Naive thymus-derived CD8-positive, alpha-beta T cell (primary cell): ENCODE data around the gene RHBDD1. TPM values are rescaled to one million over a fixed set of nuclear protein-coding genes. Genes with fewer than 3 reads are reported as not detected.

Source experiments
- ATAC-seq, 2 donors: fragments of 150-1000 bp; cut with Tn5 transposase in 1 of 2; sonication (Bioruptor Pico), chemical (Tn5 transposase) in 1 of 2; 1 replicate in 1 of 2; 2 replicates in 1 of 2; pipeline ENCODE4 v1.10.0; 2021; ENCODE audit warnings: mild to moderate bottlenecking in 2 of 2, moderate library complexity in 2 of 2
- POLR2A ChIA-PET: fragments of 350-600 bp; sonication (Branson Sonifier 250); formaldehyde crosslinking; loops from one replicate; lab custom pipeline; 2021; ENCODE audit warnings: antibody characterized with exemption; lab: Charles Lee
- DNase-seq, 10 donors: peaks; one replicate each; pipeline versions ENCODE4 v3.0.0 to v3.0.0-alpha.2; 2020 to 2022
- H3K27ac Mint-ChIP-seq, 10 donors: one replicate each; pipeline ENCODE4 v1.8.0; 2020 to 2022; ENCODE audit warnings: mild to moderate bottlenecking in 10 of 10, mixed read lengths in 10 of 10, moderate library complexity in 4 of 10, inconsistent platforms in 1 of 10
- H3K27me3 Mint-ChIP-seq, 5 donors: one replicate each; pipeline ENCODE4 v1.8.0; 2021 to 2022; ENCODE audit warnings: mixed read lengths in 5 of 5
- H3K36me3 Mint-ChIP-seq, 3 donors: one replicate each; pipeline ENCODE4 v1.8.0; 2020 to 2022; ENCODE audit warnings: mixed read lengths in 3 of 3, mild to moderate bottlenecking in 2 of 3, inconsistent platforms in 1 of 3
- H3K4me1 Mint-ChIP-seq, 4 donors: one replicate each; pipeline ENCODE4 v1.8.0; 2021 to 2022; ENCODE audit warnings: mixed read lengths in 4 of 4
- H3K4me3 Mint-ChIP-seq, 10 donors: one replicate each; pipeline ENCODE4 v1.8.0; 2020 to 2022; ENCODE audit warnings: mild to moderate bottlenecking in 10 of 10, mixed read lengths in 10 of 10, moderate library complexity in 6 of 10, inconsistent platforms in 1 of 10
- H3K9me3 Mint-ChIP-seq, 9 donors: one replicate each; pipeline ENCODE4 v1.8.0; 2020 to 2022; ENCODE audit warnings: mixed read lengths in 9 of 9, mild to moderate bottlenecking in 3 of 9, inconsistent platforms in 1 of 9, moderate library complexity in 1 of 9
- polyA plus RNA-seq, 3 donors: library from polyadenylated mRNA; unstranded; fragments of 300-500 nt; fragmentation: Illumina TruSeq; gene quantifications; one replicate each; pipeline ENCODE4 v1.2.3, GENCODE V29; 2021
- total RNA-seq, 8 experiments: library from RNA in 2 of 8; stranded (reverse) in 2 of 8; gene quantifications; one replicate each; pipeline ENCODE4 v1.2.3 and lab custom pipeline; 2021 to 2026

The RHBDD1 gene
- total and polyA plus RNA-seq, 5 experiments from 2014 or later, result 13.7 to 55.6 (median 20.4) TPM

DNA sequence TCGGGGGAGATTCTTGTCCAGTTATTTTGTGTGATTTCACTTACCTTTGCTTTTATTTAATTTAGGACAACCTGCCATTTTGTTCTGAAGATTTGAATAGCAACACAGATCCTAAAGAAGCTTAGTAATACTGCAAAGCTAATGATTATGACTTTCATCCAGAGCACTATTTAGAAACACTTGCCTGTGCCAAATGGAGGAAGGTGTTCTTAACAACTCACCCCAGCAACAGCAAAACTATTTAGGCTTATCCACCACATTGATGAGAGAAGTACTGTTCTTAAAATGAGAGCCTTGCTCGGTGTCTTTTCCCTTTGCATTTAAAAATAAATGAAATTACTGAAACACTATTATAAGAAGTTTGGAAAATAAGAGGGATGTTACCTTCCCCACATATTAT is 59.7 kb downstream of the RHBDD1 start:
- peaks cover 10 to 37% (median 23%) of the 10 kb centered on the region in 3 donors for H3K36me3 Mint-ChIP-seq

GRCh38 chr2:226898121-226898520 is 62.3 kb downstream of the RHBDD1 start:
- no peak overlapping the region for H3K4me3 Mint-ChIP-seq
- no peak for ATAC-seq

More for the DNA sequence above, 59.7 kb downstream of the RHBDD1 start:
- Mint-ChIP-seq H3K4me1 (peaks cover 0 to 13% (median 4%) of the 10 kb centered on the region in 4 donors), H3K27me3 (no peaks in the 10 kb centered on the region), H3K9me3 (peaks cover 0 to 10% (median 0%) of the 10 kb centered on the region in 9 donors), H3K4me3 (no peak overlapping the region), H3K27ac (no peak overlapping the region)
- no peak for DNase-seq
- ATAC-seq, result no peak
- POLR2A ChIA-PET, result no interaction called here

GRCh38 chr2:226898897-226899296 is 63.0 kb downstream of the RHBDD1 start:
- Mint-ChIP-seq H3K9me3 (peaks cover 0 to 10% (median 0%) of the 10 kb centered on the region in 9 donors), H3K4me1 (peaks cover 0 to 25% (median 10%) of the 10 kb centered on the region in 4 donors), H3K36me3 (peaks cover 10 to 32% (median 17%) of the 10 kb centered on the region in 3 donors), H3K27me3 (no peaks in the 10 kb centered on the region), H3K4me3 (no peak overlapping the region), H3K27ac (no peak overlapping the region)
- ATAC-seq, result no peak
- POLR2A ChIA-PET, result no interaction called here
- DNase-seq, result no peak

More at GRCh38 chr2:226898121-226898520, 62.3 kb downstream of the RHBDD1 start:
- no peak for DNase-seq
- Mint-ChIP-seq H3K4me1 (peaks cover 0 to 18% (median 8%) of the 10 kb centered on the region in 4 donors), H3K27me3 (no peaks in the 10 kb centered on the region), H3K9me3 (peaks cover 0 to 10% (median 0%) of the 10 kb centered on the region in 9 donors), H3K27ac (no peak overlapping the region), H3K36me3 (peaks cover 10 to 31% (median 17%) of the 10 kb centered on the region in 3 donors)
- POLR2A ChIA-PET, result no interaction called here

GRCh38 chr2:226902041-226902966 is 66.5 kb downstream of the RHBDD1 start:
- DNase-seq, result no peak
- H3K36me3 Mint-ChIP-seq, result peaks cover 2 to 16% (median 7%) of the 10 kb centered on the region in 3 donors
- H3K27ac Mint-ChIP-seq, result peak overlapping the region in 2 of 10 donors; percentile 42
- H3K9me3 Mint-ChIP-seq, result peaks cover 0 to 3% (median 0%) of the 10 kb centered on the region in 9 donors
- no peak for ATAC-seq
- POLR2A ChIA-PET, result no interaction called here
- no peaks in the 10 kb centered on the region for H3K27me3 Mint-ChIP-seq
- no peak overlapping the region for H3K4me3 Mint-ChIP-seq
- peaks cover 20 to 57% (median 31%) of the 10 kb centered on the region in 4 donors for H3K4me1 Mint-ChIP-seq

DNA sequence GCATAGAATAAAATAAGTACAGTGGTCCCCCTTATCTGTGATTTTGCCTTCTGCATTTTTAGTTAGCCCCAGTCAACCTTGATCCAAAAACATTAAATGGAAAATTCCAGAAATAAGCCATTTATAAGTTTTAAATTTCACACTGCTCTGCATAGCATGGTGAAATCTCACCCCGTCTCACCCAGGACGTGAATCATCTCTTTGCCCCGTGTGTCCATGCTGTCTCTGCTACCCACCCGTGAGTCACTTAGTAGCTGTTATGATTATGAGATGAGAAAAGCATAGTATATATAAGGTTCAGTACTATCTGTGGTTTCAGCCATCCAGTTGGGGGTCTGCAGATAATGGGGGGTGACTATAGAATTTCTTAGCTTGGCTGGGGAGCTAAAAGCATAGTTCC is 67.3 kb downstream of the RHBDD1 start:
- Mint-ChIP-seq H3K4me1 (peaks cover 20 to 59% (median 31%) of the 10 kb centered on the region in 4 donors), H3K36me3 (peaks cover 0 to 15% (median 10%) of the 10 kb centered on the region in 3 donors), H3K27ac (peak overlapping the region in 1 of 10 donors; percentile 58), H3K9me3 (no peaks in the 10 kb centered on the region), H3K27me3 (no peaks in the 10 kb centered on the region), H3K4me3 (no peak overlapping the region)
- ATAC-seq (no peak), DNase-seq (no peak)
- POLR2A ChIA-PET, result no interaction called here

DNA sequence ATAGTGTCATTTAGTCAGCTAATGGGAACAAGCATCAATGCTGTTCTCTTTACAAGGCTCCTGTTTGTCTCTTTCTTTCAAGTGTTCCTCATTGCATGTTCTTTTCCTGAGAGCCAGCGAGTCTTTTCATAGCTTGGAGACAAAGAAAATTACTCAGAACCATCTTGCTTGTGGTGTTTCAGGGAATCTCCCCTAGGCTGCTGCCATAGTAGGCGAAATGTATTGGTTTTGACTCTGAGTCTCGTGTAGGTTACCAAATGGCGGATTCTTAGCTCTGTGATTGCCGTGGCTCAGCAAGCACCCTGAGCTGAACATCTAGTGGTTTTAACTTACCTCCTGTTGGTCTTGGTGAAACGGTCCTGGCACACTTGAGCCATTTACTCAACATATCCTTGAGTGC is 68.7 kb downstream of the RHBDD1 start:
- H3K36me3 Mint-ChIP-seq, result peaks cover 0 to 28% (median 11%) of the 10 kb centered on the region in 3 donors
- H3K9me3 Mint-ChIP-seq, result no peaks in the 10 kb centered on the region
- ATAC-seq, result no peak
- peaks cover 20 to 67% (median 31%) of the 10 kb centered on the region in 4 donors for H3K4me1 Mint-ChIP-seq
- peak overlapping the region in 4 of 10 donors; percentile 46 to 82 (median 72) for H3K4me3 Mint-ChIP-seq
- H3K27ac Mint-ChIP-seq, result peak overlapping the region in 4 of 10 donors; percentile 22 to 79 (median 52)
- DNase-seq, result no peak
- POLR2A ChIA-PET, result no interaction called here
- H3K27me3 Mint-ChIP-seq, result no peaks in the 10 kb centered on the region

- no peaks in the 10 kb centered on the region for H3K27me3 Mint-ChIP-seq
- peak; percentile 24 to 29 for ATAC-seq
- DNase-seq, result no peak
- H3K27ac Mint-ChIP-seq, result peak overlapping the region in 7 of 10 donors; percentile 23 to 79 (median 64)
- peak overlapping the region in 9 of 10 donors; percentile 37 to 82 (median 66) for H3K4me3 Mint-ChIP-seq
- H3K36me3 Mint-ChIP-seq, result peaks cover 0 to 32% (median 13%) of the 10 kb centered on the region in 3 donors
- POLR2A ChIA-PET, result no interaction called here
- no peaks in the 10 kb centered on the region for H3K9me3 Mint-ChIP-seq
- H3K4me1 Mint-ChIP-seq, result peaks cover 20 to 69% (median 31%) of the 10 kb centered on the region in 4 donors
These were observed 69.9 kb downstream of the RHBDD1 start for GRCh38 chr2:226905718-226906117.

GRCh38 chr2:226906163-226906693 is 70.4 kb downstream of the RHBDD1 start:
- no peaks in the 10 kb centered on the region for H3K27me3 Mint-ChIP-seq
- peaks cover 17 to 64% (median 31%) of the 10 kb centered on the region in 4 donors for H3K4me1 Mint-ChIP-seq
- no peaks in the 10 kb centered on the region for H3K9me3 Mint-ChIP-seq
- peak; percentile 66 to 71 for ATAC-seq
- peak overlapping the region; percentile 23 to 82 (median 68) for H3K4me3 Mint-ChIP-seq
- DNase-seq, result peak in 3 of 10 donors; percentile 14 to 40 (median 29)
- H3K36me3 Mint-ChIP-seq, result peaks cover 0 to 37% (median 18%) of the 10 kb centered on the region in 3 donors
- POLR2A ChIA-PET, result no interaction called here
- H3K27ac Mint-ChIP-seq, result peak overlapping the region; percentile 2 to 79 (median 62)

DNA sequence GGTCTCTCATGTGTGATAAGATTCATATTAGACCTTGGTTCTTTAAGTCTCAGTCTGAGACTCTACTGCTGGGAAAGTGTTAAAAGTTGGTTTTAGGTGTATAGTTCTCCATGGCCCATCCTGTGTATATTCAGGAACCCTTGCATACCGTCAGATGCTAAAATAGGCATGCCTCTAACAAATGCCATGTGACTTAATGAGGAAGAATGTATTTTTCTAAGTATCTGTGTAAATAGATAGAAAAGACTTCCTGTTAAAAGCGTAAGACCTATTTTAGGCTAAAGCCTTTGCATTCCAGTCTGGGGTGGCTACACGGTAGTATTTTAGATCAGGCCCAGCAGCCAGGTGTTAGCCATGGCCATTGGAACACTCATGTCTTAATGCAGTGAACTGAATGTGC is 73.3 kb downstream of the RHBDD1 start:
- POLR2A ChIA-PET, result no interaction called here
- peaks cover 0 to 3% (median 0%) of the 10 kb centered on the region in 9 donors for H3K9me3 Mint-ChIP-seq
- peak overlapping the region in 1 of 10 donors; percentile 4 for H3K4me3 Mint-ChIP-seq
- peak overlapping the region in 2 of 10 donors; percentile 27 to 46 for H3K27ac Mint-ChIP-seq
- H3K36me3 Mint-ChIP-seq, result peaks cover 5 to 55% (median 36%) of the 10 kb centered on the region in 3 donors
- H3K4me1 Mint-ChIP-seq, result peaks cover 16 to 51% (median 27%) of the 10 kb centered on the region in 4 donors
- DNase-seq (no peak), ATAC-seq (no peak)
- no peaks in the 10 kb centered on the region for H3K27me3 Mint-ChIP-seq

- DNase-seq (no peak), ATAC-seq (no peak)
- POLR2A ChIA-PET, result no interaction called here
- Mint-ChIP-seq H3K36me3 (peaks cover 5 to 60% (median 40%) of the 10 kb centered on the region in 3 donors), H3K27ac (peak overlapping the region in 2 of 10 donors; percentile 12 to 46), H3K27me3 (no peaks in the 10 kb centered on the region), H3K9me3 (peaks cover 0 to 3% (median 0%) of the 10 kb centered on the region in 9 donors), H3K4me3 (no peak overlapping the region), H3K4me1 (peaks cover 13 to 46% (median 21%) of the 10 kb centered on the region in 4 donors)
These were observed 74.0 kb downstream of the RHBDD1 start for GRCh38 chr2:226909836-226910235.

DNA sequence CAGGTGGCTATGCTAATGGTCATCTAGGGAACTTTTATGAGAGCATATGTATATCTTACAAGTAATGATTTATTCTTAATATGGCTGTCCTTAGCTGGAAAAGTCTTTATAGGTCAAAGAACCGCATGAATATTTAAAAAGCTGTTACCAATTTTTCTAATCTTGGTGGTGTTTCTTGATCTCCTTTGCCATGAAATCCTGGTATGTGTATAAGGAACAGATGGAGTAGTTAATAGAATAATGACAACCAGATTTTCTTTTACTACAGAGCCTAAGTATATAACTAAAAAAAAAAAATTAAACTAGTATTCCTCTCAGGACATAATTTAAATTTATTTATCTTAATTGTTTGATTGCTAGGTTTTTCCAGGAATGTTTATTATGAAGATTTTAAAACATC is 74.5 kb downstream of the RHBDD1 start:
- H3K27me3 Mint-ChIP-seq, result no peaks in the 10 kb centered on the region
- H3K9me3 Mint-ChIP-seq, result peaks cover 0 to 3% (median 0%) of the 10 kb centered on the region in 9 donors
- ATAC-seq, result no peak
- DNase-seq, result no peak
- H3K27ac Mint-ChIP-seq, result no peak overlapping the region
- no peak overlapping the region for H3K4me3 Mint-ChIP-seq
- POLR2A ChIA-PET, result no interaction called here
- H3K4me1 Mint-ChIP-seq, result peaks cover 13 to 41% (median 21%) of the 10 kb centered on the region in 4 donors
- peaks cover 5 to 62% (median 43%) of the 10 kb centered on the region in 3 donors for H3K36me3 Mint-ChIP-seq

GRCh38 chr2:226911932-226912331 is 76.1 kb downstream of the RHBDD1 start:
- H3K27ac Mint-ChIP-seq, result no peak overlapping the region
- H3K36me3 Mint-ChIP-seq, result peaks cover 5 to 60% (median 42%) of the 10 kb centered on the region in 3 donors
- ATAC-seq (no peak), DNase-seq (no peak)
- H3K27me3 Mint-ChIP-seq, result no peaks in the 10 kb centered on the region
- peaks cover 16 to 39% (median 20%) of the 10 kb centered on the region in 4 donors for H3K4me1 Mint-ChIP-seq
- no peak overlapping the region for H3K4me3 Mint-ChIP-seq
- POLR2A ChIA-PET, result no interaction called here
- H3K9me3 Mint-ChIP-seq, result peaks cover 0 to 3% (median 0%) of the 10 kb centered on the region in 9 donors
